Fibroblast of lung (primary cell): ENCODE measurements around the gene PDE11A. TPM values are rescaled to one million over a fixed set of nuclear protein-coding genes. Genes with fewer than 3 reads are reported as not detected.

Experiments
- DNase-seq, 2 donors: peaks; one replicate each; pipeline versions ENCODE4 v3.0.0 to v3.0.0-alpha.2; 2010; ENCODE audit warnings: low read depth in 2 of 2
- H2AFZ ChIP-seq: 2 replicates; pipeline ENCODE4 v1.5.1; 2012; ENCODE audit warnings: low read length, control low read depth, inconsistent platforms
- H3K27ac ChIP-seq: 2 replicates; pipeline ENCODE4 v1.5.1; 2011; ENCODE audit warnings: low read length, control low read depth; ENCODE audit not compliant: insufficient read depth
- H3K27me3 ChIP-seq: 2 replicates; pipeline ENCODE4 v1.5.1; 2011; ENCODE audit warnings: mild to moderate bottlenecking, low read length; ENCODE audit not compliant: control insufficient read depth, insufficient read depth
- H3K36me3 ChIP-seq: 2 replicates; pipeline ENCODE4 v1.5.1; 2011; ENCODE audit warnings: low read length; ENCODE audit not compliant: control insufficient read depth, insufficient read depth
- H3K4me1 ChIP-seq: 2 replicates; pipeline ENCODE4 v1.5.1; 2011; ENCODE audit warnings: low read length; ENCODE audit not compliant: control insufficient read depth, insufficient read depth; ENCODE audit errors: extremely low read depth
- H3K4me2 ChIP-seq: 2 replicates; pipeline ENCODE4 v1.5.1; 2011; ENCODE audit warnings: low read length, control low read depth; ENCODE audit not compliant: insufficient read depth; ENCODE audit errors: extremely low read depth
- H3K4me3 ChIP-seq, 4 experiments: fragments of 200-600 bp in 1 of 4; sonication (generic) in 1 of 4; replicated peaks in 1 of 4; 2 replicates each; pipeline ENCODE4 v1.5.1; 2011 to 2016; ENCODE audit warnings: low read length in 4 of 4, low read depth in 3 of 4, mild to moderate bottlenecking in 3 of 4, control low read depth in 2 of 4, inconsistent platforms in 1 of 4, mixed read lengths in 1 of 4; ENCODE audit not compliant: insufficient read depth in 1 of 4; ENCODE audit errors: control extremely low read depth in 1 of 4
- H3K79me2 ChIP-seq: 2 replicates; pipeline ENCODE4 v1.5.1; 2012; ENCODE audit warnings: mild to moderate bottlenecking, low read length, inconsistent platforms; ENCODE audit not compliant: control insufficient read depth, insufficient read depth
- H3K9ac ChIP-seq: 2 replicates; pipeline ENCODE4 v1.5.1; 2011; ENCODE audit warnings: mild to moderate bottlenecking, low read length, control low read depth; ENCODE audit not compliant: insufficient read depth
- H3K9me3 ChIP-seq: 2 replicates; pipeline ENCODE4 v1.5.1; 2012; ENCODE audit warnings: low read depth, low read length; ENCODE audit not compliant: control insufficient read depth, insufficient read depth
- H4K20me1 ChIP-seq: 2 replicates; pipeline ENCODE4 v1.5.1; 2011; ENCODE audit warnings: low read length; ENCODE audit not compliant: control insufficient read depth, insufficient read depth; ENCODE audit errors: extremely low read depth
- CTCF ChIP-seq, 2 donors: IDR thresholded peaks in 1 of 2; conservative IDR thresholded peaks in 1 of 2; 1 replicate in 1 of 2; 2 replicates in 1 of 2; pipeline ENCODE4 v1.5.1; 2011 to 2012; ENCODE audit warnings: low read length in 2 of 2, control low read depth in 1 of 2, inconsistent platforms in 1 of 2, low read depth in 1 of 2, mild to moderate bottlenecking in 1 of 2
- EZH2 ChIP-seq: IDR thresholded peaks from 2 replicates; pipeline ENCODE4 v1.5.1; 2012; ENCODE audit warnings: low read length, control low read depth, mild to moderate bottlenecking; ENCODE audit errors: missing control alignments
- polyA plus RNA-seq, 2 donors: library from polyadenylated mRNA; depleted of rRNA in 1 of 2; stranded (reverse) in 1 of 2; unstranded in 1 of 2; fragments of >200 nt; gene quantifications; 2 replicates each; pipeline ENCODE4 v1.2.1, GENCODE V29; 2011 to 2012; ENCODE audit warnings: missing spikeins in 1 of 2
- total RNA-seq: library from RNA; depleted of rRNA; stranded (reverse); fragments of >200 nt; gene quantifications from 2 replicates; pipeline ENCODE4 v1.2.1, GENCODE V29; 2014

The PDE11A gene
- total and polyA plus RNA-seq, 2 donors (not counting 1 experiment from before 2014, with no cell fraction given): 0.03 to 0.33 TPM

GRCh38 chr2:177679611-177680605 lies 392.7 kb downstream of the PDE11A start:
- no peak overlapping the region for H3K4me2 ChIP-seq
- no peak overlapping the region for H3K4me3 ChIP-seq
- no peak overlapping the region for H3K27ac ChIP-seq
- no peaks in the 10 kb centered on the region for H3K27me3 ChIP-seq
- H3K36me3 ChIP-seq: no peaks in the 10 kb centered on the region
- no peaks in the 10 kb centered on the region for H3K4me1 ChIP-seq
- no peak for DNase-seq
- no peaks in the 10 kb centered on the region for H3K79me2 ChIP-seq
- H2AFZ ChIP-seq: no peak overlapping the region
- no peaks in the 10 kb centered on the region for H4K20me1 ChIP-seq
- no peak for TF ChIP-seq EZH2
- H3K9me3 ChIP-seq: no peaks in the 10 kb centered on the region
- H3K9ac ChIP-seq: no peak overlapping the region

- H2AFZ ChIP-seq: no peak overlapping the region
- H4K20me1 ChIP-seq: no peaks in the 10 kb centered on the region
- H3K4me3 ChIP-seq: no peak overlapping the region
- H3K27ac ChIP-seq: no peak overlapping the region
- H3K4me1 ChIP-seq: no peaks in the 10 kb centered on the region
- no peak for TF ChIP-seq CTCF (conservative IDR thresholded peaks at IDR 0.05 in 1 of 2, IDR thresholded peaks at IDR 0.05 in 1 of 2; ENCODE audit: low read depth in 1 of 2, low read length in 2 of 2)
- TF ChIP-seq EZH2: no peak
- no peak overlapping the region for H3K4me2 ChIP-seq
- H3K36me3 ChIP-seq: no peaks in the 10 kb centered on the region
- no peak overlapping the region for H3K9ac ChIP-seq
- no peaks in the 10 kb centered on the region for H3K79me2 ChIP-seq
- no peak for DNase-seq
- no peaks in the 10 kb centered on the region for H3K27me3 ChIP-seq
- no peaks in the 10 kb centered on the region for H3K9me3 ChIP-seq
Observed at GRCh38 chr2:177678939-177679338, 393.6 kb downstream of the PDE11A start.

GRCh38 chr2:177676636-177677035 lies 395.9 kb downstream of the PDE11A start:
- Histone ChIP-seq H3K27ac (no peak overlapping the region), H3K79me2 (no peaks in the 10 kb centered on the region), H3K36me3 (no peaks in the 10 kb centered on the region), H3K4me2 (no peak overlapping the region), H3K4me3 (no peak overlapping the region), H3K27me3 (no peaks in the 10 kb centered on the region), H3K4me1 (no peaks in the 10 kb centered on the region), H3K9me3 (no peaks in the 10 kb centered on the region), H2AFZ (no peak overlapping the region), H4K20me1 (no peaks in the 10 kb centered on the region), H3K9ac (no peak overlapping the region)
- no peak for DNase-seq
- TF ChIP-seq EZH2 (no peak), CTCF (conservative IDR thresholded peaks at IDR 0.05 in 1 of 2, IDR thresholded peaks at IDR 0.05 in 1 of 2; ENCODE audit: low read depth in 1 of 2, low read length in 2 of 2) (no peak)
